ENCODE data around the gene ABCA4. TPM values are rescaled to one million over a fixed set of nuclear protein-coding genes. Genes with fewer than 3 reads are reported as not detected.

The ABCA4 gene
- total RNA-seq, 1 experiment from 2014 or later: 0.22 TPM

DNA sequence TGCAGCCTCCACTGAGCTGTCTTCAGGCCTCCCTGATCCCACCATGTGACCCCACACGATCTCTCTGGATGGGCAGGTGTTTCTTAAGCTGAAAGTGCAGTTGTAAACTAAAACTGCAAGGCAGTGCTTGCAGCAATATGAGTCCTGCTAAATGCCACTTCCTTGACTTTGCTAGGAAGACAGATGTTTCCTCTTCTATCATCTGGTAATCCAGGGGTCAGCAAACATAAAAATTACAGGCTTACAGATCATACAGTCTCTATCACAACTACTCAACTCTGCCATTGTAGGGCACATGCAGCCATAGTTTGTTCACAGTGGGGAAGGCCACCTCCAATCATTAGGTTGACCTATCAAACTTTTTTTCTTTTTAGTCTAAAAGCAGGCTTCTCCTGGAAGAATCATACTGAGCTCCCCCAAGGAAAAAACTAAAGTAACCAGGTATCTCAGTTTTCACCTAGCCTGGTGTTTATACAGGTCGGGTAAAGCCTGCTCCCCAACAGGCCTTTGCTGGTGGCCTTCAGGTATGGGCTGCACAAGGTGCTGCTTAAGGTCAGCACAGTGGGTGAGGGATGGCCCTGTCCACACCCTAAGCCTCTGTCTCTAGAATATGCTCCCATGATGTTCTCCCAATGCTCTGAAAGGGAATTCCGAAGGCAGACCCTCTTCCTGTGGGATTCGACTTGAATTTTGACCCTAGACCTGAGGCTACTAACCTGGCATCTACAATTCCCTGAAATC lies 10.8 kb downstream of the ABCA4 start:
- Histone ChIP-seq H3K27ac (ENCODE audit: low read depth, low read length) (no peak overlapping the region), H3K9me3 (ENCODE audit: control insufficient read depth in 1 of 2, insufficient read depth in 1 of 2, low read depth in 1 of 2, low read length in 2 of 2) (no peaks in the 10 kb centered on the region), H3K4me3 (replicated peaks in 1 of 2; ENCODE audit: low read depth in 1 of 2, low read length in 2 of 2) (no peak overlapping the region), H3K4me1 (ENCODE audit: control insufficient read depth in 1 of 2, insufficient read depth in 2 of 2, low read length in 2 of 2) (peaks cover 4 to 18% of the 10 kb centered on the region in 2 experiments; a peak in 2 of 4 replicates), H4K20me1 (ENCODE audit: insufficient read depth) (no peaks in the 10 kb centered on the region), H3K79me2 (ENCODE audit: insufficient read depth, low read length) (no peaks in the 10 kb centered on the region), H3K4me2 (ENCODE audit: low read length) (no peak overlapping the region), H3K36me3 (ENCODE audit: control insufficient read depth in 1 of 2, insufficient read depth in 2 of 2, low read length in 2 of 2) (no peaks in the 10 kb centered on the region), H3K9me2 (ENCODE audit: insufficient read depth) (no peaks in the 10 kb centered on the region), H3K9ac (ENCODE audit: low read length) (no peak overlapping the region), H2AFZ (ENCODE audit: low read depth, low read length, poor library complexity, severe bottlenecking) (no peak overlapping the region), H3K27me3 (ENCODE audit: insufficient read depth, low read length) (no peaks in the 10 kb centered on the region)
- BruUV-seq (replicated peaks): no TSS peak
- intact Hi-C loops (cut with micrococcal nuclease): no loop called here
- CTCF ChIA-PET: no interaction called here
- POLR2A ChIA-PET: no interaction called here
- TF ChIP-seq, protein P1, sequence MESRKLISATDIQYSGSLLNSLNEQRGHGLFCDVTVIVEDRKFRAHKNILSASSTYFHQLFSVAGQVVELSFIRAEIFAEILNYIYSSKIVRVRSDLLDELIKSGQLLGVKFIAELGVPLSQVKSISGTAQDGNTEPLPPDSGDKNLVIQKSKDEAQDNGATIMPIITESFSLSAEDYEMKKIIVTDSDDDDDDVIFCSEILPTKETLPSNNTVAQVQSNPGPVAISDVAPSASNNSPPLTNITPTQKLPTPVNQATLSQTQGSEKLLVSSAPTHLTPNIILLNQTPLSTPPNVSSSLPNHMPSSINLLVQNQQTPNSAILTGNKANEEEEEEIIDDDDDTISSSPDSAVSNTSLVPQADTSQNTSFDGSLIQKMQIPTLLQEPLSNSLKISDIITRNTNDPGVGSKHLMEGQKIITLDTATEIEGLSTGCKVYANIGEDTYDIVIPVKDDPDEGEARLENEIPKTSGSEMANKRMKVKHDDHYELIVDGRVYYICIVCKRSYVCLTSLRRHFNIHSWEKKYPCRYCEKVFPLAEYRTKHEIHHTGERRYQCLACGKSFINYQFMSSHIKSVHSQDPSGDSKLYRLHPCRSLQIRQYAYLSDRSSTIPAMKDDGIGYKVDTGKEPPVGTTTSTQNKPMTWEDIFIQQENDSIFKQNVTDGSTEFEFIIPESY (IDR thresholded peaks at IDR 0.05; ENCODE audit: extremely low read depth, insufficient replicate concordance, low read length): no peak
- TF ChIP-seq EZH2 (IDR thresholded peaks at IDR 0.05): no peak
- no peak for TF ChIP-seq FOSL1 (IDR thresholded peaks at IDR 0.05; ENCODE audit: low read depth)
- TF ChIP-seq, protein P2, sequence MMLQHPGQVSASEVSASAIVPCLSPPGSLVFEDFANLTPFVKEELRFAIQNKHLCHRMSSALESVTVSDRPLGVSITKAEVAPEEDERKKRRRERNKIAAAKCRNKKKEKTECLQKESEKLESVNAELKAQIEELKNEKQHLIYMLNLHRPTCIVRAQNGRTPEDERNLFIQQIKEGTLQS (IDR thresholded peaks at IDR 0.05): no peak
- no peak for TF ChIP-seq CBX3 (IDR thresholded peaks at IDR 0.05; ENCODE audit: low read depth)
- no peak for TF ChIP-seq RAD21 (IDR thresholded peaks at IDR 0.05; ENCODE audit: low read depth)
- TF ChIP-seq SP1 (IDR thresholded peaks at IDR 0.05; ENCODE audit: low read depth): no peak
- TF ChIP-seq TCF7L2 (IDR thresholded peaks at IDR 0.05; ENCODE audit: borderline replicate concordance, extremely low read depth, insufficient read depth, insufficient read length): no peak
- no peak for TF ChIP-seq CTCF (IDR thresholded peaks at IDR 0.05 in 2 of 3, conservative IDR thresholded peaks at IDR 0.05 in 1 of 3; ENCODE audit: borderline replicate concordance in 1 of 3, insufficient read depth in 1 of 3, low read depth in 2 of 3, low read length in 2 of 3)
- DNase-seq (ENCODE audit: low read depth, low spot score): no peak
- RAD21 ChIA-PET (ENCODE audit: low non-redundant PET in 1 of 2, low total read pairs in 2 of 2, uncharacterized antibody in 2 of 2, unreplicated experiment in 2 of 2): no interaction called here
- no peak for ATAC-seq
